Adrenal gland (tissue), 12 donors: ENCODE measurements around the gene RPS6KA2. TPM values are rescaled to one million over a fixed set of nuclear protein-coding genes. Genes with fewer than 3 reads are reported as not detected.

Experiments used
- DNase-seq, 7 donors: peaks; one replicate each; pipeline ENCODE4 v3.0.0-alpha.2; 2019 to 2020
- H3K27ac ChIP-seq, 5 donors: fragments of 200-600 bp; sonication (generic) in 4 of 5; 1 replicate in 3 of 5; 2 replicates in 2 of 5; pipeline versions ENCODE4 v1.5.1 to v1.8.0; 2016 to 2020; ENCODE audit warnings: mild to moderate bottlenecking in 1 of 5
- H3K27me3 ChIP-seq: fragments of 200-600 bp; 2 replicates; pipeline ENCODE4 v1.8.0; 2021
- H3K36me3 ChIP-seq, 2 donors: fragments of 200-600 bp; replicated peaks in 1 of 2; 1 replicate in 1 of 2; 2 replicates in 1 of 2; pipeline versions ENCODE4 v1.5.1 to v1.8.0; 2018 to 2022
- H3K4me1 ChIP-seq, 2 donors: fragments of 200-600 bp; replicated peaks in 1 of 2; 1 replicate in 1 of 2; 2 replicates in 1 of 2; pipeline versions ENCODE4 v1.5.1 to v1.8.0; 2018 to 2021
- H3K4me3 ChIP-seq, 4 donors: fragments of 200-600 bp; sonication (generic) in 3 of 4; one replicate each; pipeline ENCODE4 v1.5.1; 2016 to 2018
- H3K9me3 ChIP-seq, 3 donors: fragments of 200-600 bp; sonication (generic) in 1 of 3; replicated peaks in 1 of 3; 1 replicate in 2 of 3; 2 replicates in 1 of 3; pipeline versions ENCODE4 v1.5.1 to v1.8.0; 2016 to 2021
- POLR2A ChIP-seq, 2 donors: fragments of 450-650 bp; IDR thresholded peaks; one replicate each; pipeline ENCODE4 v1.6.1; 2017; ENCODE audit warnings: antibody characterized with exemption in 2 of 2, mild to moderate bottlenecking in 2 of 2, moderate library complexity in 1 of 2
- WGBS, 4 donors: extraction: QIAGEN DNeasy Blood & Tissue Kit in 2 of 4; methylation state at CpG; one replicate each; pipeline versions ENCODE4 v1.1.5 to v1.1.7; 2013 to 2017; 5-methylcytosine and 5-hydroxymethylcytosine counted together
- intact Hi-C, 2 donors: fragments of 100-400 bp; cut with DNase I; formaldehyde crosslinking; loops; one replicate each; pipeline versions ENCODE4 v1.14.1 to v1.15.0; 2022 to 2023
- polyA plus RNA-seq, 3 donors: library from polyadenylated mRNA; stranded (reverse); fragments of 200-250 nt in 2 of 3; fragments of 350-450 nt in 1 of 3; fragmentation: Illumina TruSeq in 1 of 3; extraction: RNeasy Lipid Tissue Mini Kit (QIAGEN cat#74804) in 1 of 3; gene quantifications; one replicate each; pipeline ENCODE4 v1.2.3, GENCODE V29; 2013 to 2014
- total RNA-seq, 9 donors: library from RNA; depleted of rRNA in 4 of 9; stranded (reverse); fragments of >200 nt in 4 of 9; fragments of 120-200 nt in 1 of 9; fragmentation: NEBNext Ultra II Directional in 1 of 9; extraction: Animal tissue kit (Norgen Biotek cat#: 25700) in 1 of 9; gene quantifications; one replicate each; pipeline versions ENCODE4 v1.1.0 to v1.2.4, GENCODE V29; 2013 to 2023
- TF ChIP-seq, protein P1 (sequence below), 6 experiments: fragments of 450-650 bp in 4 of 6; fragments of 200-600 bp in 2 of 6; sonication (generic) in 1 of 6; IDR thresholded peaks; 1 replicate in 5 of 6; 2 replicates in 1 of 6; pipeline versions ENCODE4 v1.5.1 to v1.8.0; 2016 to 2021; ENCODE audit warnings: antibody characterized with exemption in 6 of 6, mild to moderate bottlenecking in 2 of 6, moderate library complexity in 1 of 6
- donor health status: healthy with polysubstance abuse.
- donor health status: Bipolar disorder and iron deficiency.
- donor health status: DM: yes; HTN: yes; CAD: no.
- donor health status: DM: no; HTN: no; CAD: no.
- donor health status: DM: no; HTN: no; CAD: no.
- donor health status: DM: yes; HTN: yes; CAD: no.

RPS6KA2 gene
- total and polyA plus RNA-seq, 12 donors = 7.0 to 40.4 (median 26.2) TPM

DNA sequence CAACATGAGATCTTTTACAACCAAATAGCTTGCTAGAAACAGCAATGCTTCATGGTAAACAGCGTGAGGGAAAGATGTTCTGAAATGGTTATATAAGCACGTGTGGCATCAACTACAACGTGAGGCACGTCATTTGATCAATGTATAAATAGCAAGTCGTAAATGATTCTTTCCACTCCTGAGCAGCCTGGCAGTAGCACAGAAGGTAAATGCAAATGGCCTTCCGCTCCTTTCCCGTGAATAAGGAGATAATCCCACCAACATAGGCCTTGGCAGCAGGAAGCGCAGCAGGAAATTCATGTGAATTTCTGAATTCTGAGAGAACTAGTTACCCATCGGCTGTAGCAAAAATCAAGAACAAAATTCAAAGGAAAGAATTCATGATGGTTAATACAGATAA, 17.0 kb downstream of the RPS6KA2 start:
- Histone ChIP-seq H3K9me3 (no peaks in the 10 kb centered on the region), H3K4me1 (peaks cover 6 to 7% of the 10 kb centered on the region in 2 donors), H3K4me3 (no peak overlapping the region), H3K27ac (no peak overlapping the region), H3K27me3 (no peaks in the 10 kb centered on the region), H3K36me3 (no peaks in the 10 kb centered on the region)
- intact Hi-C loops = no loop called here
- TF ChIP-seq POLR2A (IDR thresholded peaks at IDR 0.05) = no peak
- TF ChIP-seq, protein P1, sequence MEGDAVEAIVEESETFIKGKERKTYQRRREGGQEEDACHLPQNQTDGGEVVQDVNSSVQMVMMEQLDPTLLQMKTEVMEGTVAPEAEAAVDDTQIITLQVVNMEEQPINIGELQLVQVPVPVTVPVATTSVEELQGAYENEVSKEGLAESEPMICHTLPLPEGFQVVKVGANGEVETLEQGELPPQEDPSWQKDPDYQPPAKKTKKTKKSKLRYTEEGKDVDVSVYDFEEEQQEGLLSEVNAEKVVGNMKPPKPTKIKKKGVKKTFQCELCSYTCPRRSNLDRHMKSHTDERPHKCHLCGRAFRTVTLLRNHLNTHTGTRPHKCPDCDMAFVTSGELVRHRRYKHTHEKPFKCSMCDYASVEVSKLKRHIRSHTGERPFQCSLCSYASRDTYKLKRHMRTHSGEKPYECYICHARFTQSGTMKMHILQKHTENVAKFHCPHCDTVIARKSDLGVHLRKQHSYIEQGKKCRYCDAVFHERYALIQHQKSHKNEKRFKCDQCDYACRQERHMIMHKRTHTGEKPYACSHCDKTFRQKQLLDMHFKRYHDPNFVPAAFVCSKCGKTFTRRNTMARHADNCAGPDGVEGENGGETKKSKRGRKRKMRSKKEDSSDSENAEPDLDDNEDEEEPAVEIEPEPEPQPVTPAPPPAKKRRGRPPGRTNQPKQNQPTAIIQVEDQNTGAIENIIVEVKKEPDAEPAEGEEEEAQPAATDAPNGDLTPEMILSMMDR (IDR thresholded peaks at IDR 0.05) = no peak
- no peak for DNase-seq
- 94 to 96% (median 94%) methylated on average over 9 of the region's 9 CpGs for WGBS, 4 donors

DNA sequence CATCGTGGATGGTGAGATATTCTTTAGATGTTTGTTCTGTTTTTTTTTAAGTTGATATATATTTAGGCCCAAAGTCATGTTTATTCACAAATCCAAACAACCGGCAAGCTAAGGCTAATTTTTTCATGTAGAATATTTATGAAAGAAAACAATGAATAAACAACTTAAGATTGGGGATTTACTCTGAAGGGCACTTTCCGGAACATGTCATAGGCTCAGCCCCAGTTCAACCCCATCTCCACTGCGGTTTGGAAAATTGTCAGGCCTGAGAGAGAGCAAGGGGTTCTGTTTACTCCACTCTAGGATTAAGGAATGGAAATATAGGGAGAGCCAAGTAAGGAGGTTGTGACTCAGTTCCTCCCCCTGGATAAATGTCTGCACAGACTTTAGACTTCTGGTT, 18.3 kb downstream of the RPS6KA2 start:
- WGBS, 4 donors = 88 to 96% (median 91%) methylated on average over 4 of the region's 4 CpGs
- Histone ChIP-seq H3K4me3 (no peak overlapping the region), H3K9me3 (no peaks in the 10 kb centered on the region), H3K27me3 (no peaks in the 10 kb centered on the region), H3K27ac (no peak overlapping the region), H3K4me1 (peaks cover 6 to 7% of the 10 kb centered on the region in 2 donors), H3K36me3 (no peaks in the 10 kb centered on the region)
- DNase-seq = no peak
- intact Hi-C loops = no loop called here
- TF ChIP-seq, protein P1 (IDR thresholded peaks at IDR 0.05) = no peak
- TF ChIP-seq POLR2A (IDR thresholded peaks at IDR 0.05) = no peak

DNA sequence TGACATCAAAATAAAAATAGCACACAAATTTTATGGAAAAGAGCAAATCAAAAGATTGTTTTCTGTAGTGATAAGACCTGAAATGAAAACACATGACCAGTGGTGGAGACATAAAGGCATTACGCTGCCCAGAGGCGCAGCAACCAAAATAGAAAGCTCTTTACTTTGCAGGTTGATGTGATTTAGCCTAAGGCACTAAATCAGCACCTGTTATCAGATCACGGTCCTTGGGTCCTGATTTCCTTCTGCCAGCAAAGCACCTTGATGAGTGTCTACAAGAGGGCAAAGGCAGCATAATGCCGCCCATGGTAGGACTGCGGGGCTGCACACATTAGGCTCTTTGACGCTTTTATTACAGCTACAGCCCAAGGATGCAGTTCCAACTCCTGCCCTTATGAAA, 21.3 kb downstream of the RPS6KA2 start:
- Histone ChIP-seq H3K4me3 (no peak overlapping the region), H3K36me3 (no peaks in the 10 kb centered on the region), H3K4me1 (no peaks in the 10 kb centered on the region), H3K9me3 (no peaks in the 10 kb centered on the region), H3K27me3 (no peaks in the 10 kb centered on the region), H3K27ac (no peak overlapping the region)
- DNase-seq = no peak
- 80 to 96% (median 87%) methylated on average over 3 to 6 of the region's 6 CpGs for WGBS, 4 donors
- intact Hi-C loops = no loop called here
- TF ChIP-seq, protein P1 (IDR thresholded peaks at IDR 0.05) = no peak
- no peak for TF ChIP-seq POLR2A (IDR thresholded peaks at IDR 0.05)

DNA sequence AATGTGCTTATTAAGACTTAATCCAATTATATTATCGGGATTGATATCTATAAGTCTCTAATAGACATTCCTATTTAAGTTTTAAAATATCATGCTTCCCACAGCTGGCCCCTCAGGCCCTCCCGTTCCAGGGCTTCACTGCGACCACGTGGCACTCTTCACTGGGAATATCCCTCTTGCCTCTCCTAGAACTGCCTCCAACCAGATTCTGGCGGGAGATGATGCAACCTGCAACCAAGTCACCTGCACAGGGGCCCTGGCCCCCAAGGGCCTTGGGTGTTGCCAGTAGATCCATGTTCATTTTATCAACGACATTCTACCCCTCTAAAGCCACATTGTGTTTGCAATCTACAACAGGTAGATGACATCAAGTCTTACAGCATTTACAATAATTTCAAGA, 22.1 kb downstream of the RPS6KA2 start:
- 90 to 96% (median 91%) methylated on average over 6 of the region's 6 CpGs for WGBS, 4 donors
- DNase-seq = no peak
- no peak for TF ChIP-seq POLR2A (IDR thresholded peaks at IDR 0.05)
- TF ChIP-seq, protein P1 (IDR thresholded peaks at IDR 0.05) = no peak
- Histone ChIP-seq H3K27ac (no peak overlapping the region), H3K36me3 (no peaks in the 10 kb centered on the region), H3K4me3 (no peak overlapping the region), H3K27me3 (no peaks in the 10 kb centered on the region), H3K9me3 (no peaks in the 10 kb centered on the region), H3K4me1 (peaks cover 0 to 4% of the 10 kb centered on the region in 2 donors)
- intact Hi-C loops = no loop called here
